HepG2 (cell line): ENCODE data around the gene PDZK1. TPM values are rescaled to one million over a fixed set of nuclear protein-coding genes. Genes with fewer than 3 reads are reported as not detected.

ENCODE experiments used
- ATAC-seq: fragments of 200-7000 bp; cut with Tn5 transposase; 3 replicates; pipeline ENCODE4 v1.9.1; 2020; ENCODE audit warnings: mild to moderate bottlenecking, moderate library complexity
- BruUV-seq: library from RNA; stranded (reverse); fragments of 400-500 nt; replicated peaks from 2 replicates; lab custom pipeline; 2021; lab: Mats Ljungman, UMichigan
- CTCF ChIA-PET: fragments of 300-600 bp; formaldehyde crosslinking; extraction: SDS; loops from one replicate; lab custom pipeline; 2021; ENCODE audit warnings: low total read pairs, inconsistent platforms, low intra/inter-chr PET ratio; lab: Yijun Ruan, JAX
- POLR2A ChIA-PET: fragments of 350-600 bp; sonication (Branson Sonifier 250); formaldehyde crosslinking; loops from one replicate; lab custom pipeline; 2020; ENCODE audit warnings: antibody characterized with exemption, inconsistent platforms; lab: Yijun Ruan, JAX
- DNase-seq: peaks from one replicate; pipeline ENCODE4 v3.0.0-alpha.2; 2015; ENCODE audit warnings: low spot score
- FAIRE-seq: peaks from 3 replicates; lab custom pipeline; 2011; peaks lifted over from hg19 to GRCh38; lab: Jason Lieb, UNC
- H2AFZ ChIP-seq: one replicate; pipeline ENCODE4 v1.6.1; 2011; ENCODE audit warnings: low read length, inconsistent platforms
- H3K27ac ChIP-seq: fragments of 300-600 bp; 3 replicates; pipeline ENCODE4 v1.8.0; 2011; ENCODE audit warnings: mixed run types, mild to moderate bottlenecking, mixed read lengths, low read length, inconsistent platforms; ENCODE audit not compliant: insufficient read depth; ENCODE audit errors: extremely low read length
- H3K27me3 ChIP-seq, 2 experiments: fragments of 200-600 bp in 1 of 2; 2 replicates in 1 of 2; 3 replicates in 1 of 2; pipeline versions ENCODE4 v1.6.0 to v1.8.0; 2011; ENCODE audit warnings: low read length in 2 of 2, mild to moderate bottlenecking in 2 of 2, moderate library complexity in 2 of 2, inconsistent platforms in 1 of 2; ENCODE audit not compliant: insufficient read depth in 2 of 2, control insufficient read depth in 1 of 2
- H3K36me3 ChIP-seq, 2 experiments: fragments of 200-600 bp in 1 of 2; replicated peaks in 1 of 2; 2 replicates in 1 of 2; 3 replicates in 1 of 2; pipeline versions ENCODE4 v1.5.1 to v1.8.0; 2011; ENCODE audit warnings: low read length in 2 of 2, inconsistent platforms in 1 of 2; ENCODE audit not compliant: insufficient read depth in 2 of 2, control insufficient read depth in 1 of 2
- H3K4me1 ChIP-seq: 2 replicates; pipeline ENCODE4 v1.5.1; 2012; ENCODE audit warnings: low read length, inconsistent platforms; ENCODE audit not compliant: insufficient read depth
- H3K4me2 ChIP-seq: 2 replicates; pipeline ENCODE4 v1.6.0; 2011; ENCODE audit warnings: low read depth, low read length, inconsistent platforms
- H3K4me3 ChIP-seq, 3 experiments: fragments of 200-600 bp in 1 of 3; sonication (generic), shearing (Covaris generic) in 1 of 3; replicated peaks in 1 of 3; 2 replicates each; pipeline ENCODE4 v1.5.1; 2011 to 2016; ENCODE audit warnings: low read length in 3 of 3, inconsistent platforms in 2 of 3, low read depth in 2 of 3, mild to moderate bottlenecking in 2 of 3, control low read depth in 1 of 3, mixed read lengths in 1 of 3; ENCODE audit not compliant: insufficient read depth in 1 of 3
- H3K79me2 ChIP-seq: one replicate; pipeline ENCODE4 v1.6.1; 2011; ENCODE audit warnings: low read length, inconsistent platforms; ENCODE audit not compliant: insufficient read depth
- H3K9ac ChIP-seq: 2 replicates; pipeline ENCODE4 v1.6.0; 2011; ENCODE audit warnings: mild to moderate bottlenecking, low read depth, low read length, inconsistent platforms; ENCODE audit not compliant: insufficient read depth
- H3K9me3 ChIP-seq: 2 replicates; pipeline ENCODE4 v1.5.1; 2012; ENCODE audit warnings: mild to moderate bottlenecking, low read length
- H4K20me1 ChIP-seq: 2 replicates; pipeline ENCODE4 v1.6.0; 2011; ENCODE audit warnings: inconsistent platforms, mild to moderate bottlenecking, low read length, moderate library complexity; ENCODE audit not compliant: insufficient read depth
- BRCA1 ChIP-seq: sonication (generic); formaldehyde crosslinking; IDR thresholded peaks from 2 replicates; pipeline ENCODE4 v1.4.0; 2020; ENCODE audit warnings: missing genetic modification reagents
- CBX2 ChIP-seq, 2 experiments: fragments of 200-600 bp in 1 of 2; sonication (generic); formaldehyde crosslinking in 1 of 2; IDR thresholded peaks; 2 replicates each; pipeline versions ENCODE4 v1.7.0 to v1.8.1; 2018 to 2022; ENCODE audit warnings: low read depth in 2 of 2, low read length in 1 of 2, mild to moderate bottlenecking in 1 of 2, missing genetic modification reagents in 1 of 2
- EEA1 ChIP-seq: sonication (generic); formaldehyde crosslinking; IDR thresholded peaks from 2 replicates; pipeline ENCODE4 v1.5.1; 2020; ENCODE audit warnings: mild to moderate bottlenecking, missing genetic modification reagents, borderline replicate concordance
- EP300 ChIP-seq, 3 experiments: sonication (generic) in 1 of 3; formaldehyde crosslinking in 1 of 3; IDR thresholded peaks; 2 replicates each; pipeline versions ENCODE4 v1.5.1 to v1.6.1; 2011 to 2020; ENCODE audit warnings: low read depth in 2 of 3, low read length in 2 of 3, borderline replicate concordance in 1 of 3, improper control_type of control experiment in 1 of 3, mild to moderate bottlenecking in 1 of 3, missing genetic modification reagents in 1 of 3, moderate library complexity in 1 of 3
- NCOR1 ChIP-seq: fragments of 200-600 bp; sonication (generic); IDR thresholded peaks from 2 replicates; pipeline ENCODE4 v1.7.0; 2017; ENCODE audit warnings: antibody characterized with exemption, low read length, borderline replicate concordance
- RARA ChIP-seq: IDR thresholded peaks from 2 replicates; pipeline ENCODE4 v1.6.1; 2016; ENCODE audit warnings: missing genetic modification reagents, missing compliant biosample characterization
- SIN3B ChIP-seq: fragments of 150-350 bp; IDR thresholded peaks from 2 replicates; pipeline ENCODE4 v1.6.1; 2014; ENCODE audit warnings: low read length
- SSRP1 ChIP-seq: IDR thresholded peaks from 2 replicates; pipeline ENCODE4 v1.6.1; 2016; ENCODE audit warnings: control low read depth
- ZBTB14 ChIP-seq: sonication (generic); formaldehyde crosslinking; IDR thresholded peaks from 2 replicates; pipeline ENCODE4 v1.4.0; 2020; ENCODE audit warnings: missing genetic modification reagents
- ZFP36L1 ChIP-seq: sonication (generic); formaldehyde crosslinking; IDR thresholded peaks from 2 replicates; pipeline ENCODE4 v1.8.0; 2022; ENCODE audit warnings: mild to moderate bottlenecking, missing genetic modification reagents, moderate library complexity
- ZNF136 ChIP-seq: sonication (generic); formaldehyde crosslinking; IDR thresholded peaks from 2 replicates; pipeline ENCODE4 v1.8.1; 2022; ENCODE audit warnings: low read depth, mild to moderate bottlenecking, moderate library complexity, missing genetic modification reagents
- ZNF75D ChIP-seq: sonication (generic); formaldehyde crosslinking; IDR thresholded peaks from 2 replicates; pipeline ENCODE4 v1.8.1; 2023; ENCODE audit warnings: missing genetic modification reagents, mild to moderate bottlenecking, borderline replicate concordance
- WGBS: methylation state at CpG from one replicate; pipeline ENCODE4 v1.1.6; 2017; ENCODE audit warnings: low lambda C conversion rate; 5-methylcytosine and 5-hydroxymethylcytosine counted together
- in situ Hi-C: cut with HindIII; loops from 2 replicates; pipeline ENCODE4 v1.10.0; 2017; ENCODE audit warnings: low pct_unique_long_range_greater_than_20kb; ENCODE audit not compliant: extremely low pct_ligation_motif_present
- intact Hi-C: fragments of 100-400 bp; cut with micrococcal nuclease; formaldehyde crosslinking; loops from one replicate; pipeline ENCODE4 v1.10.0; 2022; ENCODE audit not compliant: unreplicated experiment
- polyA plus RNA-seq, 8 experiments: library from polyadenylated mRNA; depleted of rRNA in 3 of 8; stranded (reverse) in 7 of 8; unstranded in 1 of 8; fragments of >200 nt; fragmentation: Illumina TruSeq in 4 of 8; extraction: Trizol in 4 of 8; gene quantifications; 2 replicates each; pipeline versions ENCODE4 v1.2.1 to v1.2.3, GENCODE V29; 2011 to 2016; ENCODE audit warnings: low read depth in 4 of 8, missing spikeins in 1 of 8, mixed read lengths in 1 of 8; ENCODE audit not compliant: insufficient read depth in 1 of 8
- total RNA-seq, 5 experiments: library from RNA; depleted of rRNA; stranded (reverse); fragments of >200 nt; fragmentation: Illumina TruSeq; extraction: Trizol; gene quantifications; 2 replicates each; pipeline ENCODE4 v1.2.3, GENCODE V29; 2016; ENCODE audit warnings: low read depth in 1 of 5
- TF ChIP-seq, protein P1 (sequence below): IDR thresholded peaks from 2 replicates; pipeline ENCODE4 v1.6.1; 2016; ENCODE audit warnings: low read depth, borderline replicate concordance
- TF ChIP-seq, protein P2 (sequence below): sonication (generic); formaldehyde crosslinking; IDR thresholded peaks from 2 replicates; pipeline ENCODE4 v1.5.1; 2020; ENCODE audit warnings: mild to moderate bottlenecking, missing genetic modification reagents, borderline replicate concordance
- TF ChIP-seq, protein P3 (sequence below): sonication (generic); formaldehyde crosslinking; IDR thresholded peaks from 2 replicates; pipeline ENCODE4 v1.4.0; 2020; ENCODE audit warnings: missing genetic modification reagents

Gene PDZK1
- total and polyA plus RNA-seq, 2 of the 13 experiments (the other 11 are each of a cell fraction or from before 2014, with no cell fraction given), result 16.2 to 46.4 TPM

DNA sequence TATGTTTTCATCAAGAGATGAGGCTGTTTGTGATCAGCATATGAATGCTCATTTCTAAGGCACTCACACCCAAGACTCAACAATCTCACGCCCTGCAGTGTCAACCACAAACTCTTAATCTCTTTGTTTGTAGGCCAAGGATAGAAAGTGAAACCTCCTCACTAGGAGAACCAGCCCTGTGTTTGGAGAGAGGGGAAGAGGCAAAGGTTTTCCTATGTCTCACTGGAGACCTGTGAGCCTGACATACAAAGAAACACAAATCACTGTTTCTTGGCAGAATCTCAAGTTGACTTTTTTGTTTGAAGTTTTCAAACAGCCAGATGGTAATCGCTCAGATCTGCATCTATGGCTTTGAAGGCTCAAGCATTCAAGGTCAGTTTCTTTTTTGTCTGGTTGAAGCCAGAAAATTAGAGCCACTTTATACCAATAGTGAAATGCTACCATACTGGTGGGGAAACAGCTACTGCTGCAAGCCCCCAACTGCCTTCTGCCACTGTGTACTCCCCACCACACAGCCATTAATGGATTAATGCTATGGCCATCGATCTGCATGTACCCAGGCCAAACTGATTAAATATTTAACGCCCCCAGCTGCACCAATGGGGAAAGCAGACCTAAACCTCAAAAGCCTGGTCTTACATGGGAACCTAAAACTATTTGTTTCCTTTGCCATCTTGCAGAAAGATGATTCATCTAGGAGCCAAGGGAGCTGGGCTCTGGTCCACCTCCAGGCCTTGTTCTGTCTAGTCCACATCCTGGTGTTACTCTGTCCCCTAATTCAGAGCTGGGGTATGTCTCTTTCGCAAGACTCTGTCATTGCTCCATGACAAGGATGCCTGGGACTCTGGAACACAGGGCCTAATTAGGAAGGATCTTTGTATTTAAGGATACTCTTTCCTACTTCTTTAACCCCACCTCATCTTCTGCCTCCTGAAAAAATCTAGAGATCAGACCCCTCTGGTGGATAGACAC lies 16.3 kb downstream of the PDZK1 start:
- CTCF ChIA-PET, result no interaction called here
- BruUV-seq, result TSS peak; percentile 13
- POLR2A ChIA-PET, result interaction anchor here (1.1 to 5.3 kb wide), 4 partner anchors 12 to 24 kb away, joined by 4 to 45 read pairs (median 18); partner anchors contain the start of gene PDZK1
- Histone ChIP-seq H3K4me2 (peak overlapping the region; percentile 45), H3K9me3 (no peaks in the 10 kb centered on the region), H3K4me3 (no peak overlapping the region; a peak in 1 of 6 replicates), H3K27me3 (no peaks in the 10 kb centered on the region), H3K79me2 (peaks cover 2% of the 10 kb centered on the region), H3K9ac (peak overlapping the region; percentile 1), H3K27ac (peak overlapping the region; percentile 51), H4K20me1 (no peaks in the 10 kb centered on the region), H3K4me1 (peaks cover 33% of the 10 kb centered on the region), H2AFZ (no peak overlapping the region), H3K36me3 (peaks cover 5 to 27% of the 10 kb centered on the region in 2 experiments; a peak in 4 of 5 replicates)
- intact Hi-C loops, result no loop called here
- in situ Hi-C loops, result no loop called here
- DNase-seq (peak; percentile 54), ATAC-seq (peak; percentile 53), FAIRE-seq (peak; percentile 85)
- 50% methylated on average over 5 of the region's 5 CpGs for WGBS
- TF ChIP-seq BRCA1 (no peak), ZFP36L1 (CRISPR knock-in tag) (no peak), EEA1 (no peak), SIN3B (no peak), ZNF136 (CRISPR knock-in tag) (no peak), SSRP1 (peak; percentile 86), EP300 (IDR thresholded peaks at IDR 0.05; ENCODE audit: low read depth in 2 of 2, low read length in 2 of 2) (0 out of 4 replicates have a peak, but pooled peaks of 1 of the 2 experiments have one; percentile 31), EP300 (CRISPR knock-in tag; IDR thresholded peaks at IDR 0.05; ENCODE audit: borderline replicate concordance) (no peak), ZBTB14 (no peak), NCOR1 (no peak), ZNF75D (CRISPR knock-in tag) (no peak), CBX2 (IDR thresholded peaks at IDR 0.05; ENCODE audit: low read depth, low read length) (no peak), CBX2 (CRISPR knock-in tag; IDR thresholded peaks at IDR 0.05; ENCODE audit: low read depth) (no peak), RARA (CRISPR knock-in tag) (no peak)
- TF ChIP-seq, protein P1, sequence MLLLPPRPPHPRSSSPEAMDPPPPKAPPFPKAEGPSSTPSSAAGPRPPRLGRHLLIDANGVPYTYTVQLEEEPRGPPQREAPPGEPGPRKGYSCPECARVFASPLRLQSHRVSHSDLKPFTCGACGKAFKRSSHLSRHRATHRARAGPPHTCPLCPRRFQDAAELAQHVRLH, result no peak
- TF ChIP-seq, protein P2, sequence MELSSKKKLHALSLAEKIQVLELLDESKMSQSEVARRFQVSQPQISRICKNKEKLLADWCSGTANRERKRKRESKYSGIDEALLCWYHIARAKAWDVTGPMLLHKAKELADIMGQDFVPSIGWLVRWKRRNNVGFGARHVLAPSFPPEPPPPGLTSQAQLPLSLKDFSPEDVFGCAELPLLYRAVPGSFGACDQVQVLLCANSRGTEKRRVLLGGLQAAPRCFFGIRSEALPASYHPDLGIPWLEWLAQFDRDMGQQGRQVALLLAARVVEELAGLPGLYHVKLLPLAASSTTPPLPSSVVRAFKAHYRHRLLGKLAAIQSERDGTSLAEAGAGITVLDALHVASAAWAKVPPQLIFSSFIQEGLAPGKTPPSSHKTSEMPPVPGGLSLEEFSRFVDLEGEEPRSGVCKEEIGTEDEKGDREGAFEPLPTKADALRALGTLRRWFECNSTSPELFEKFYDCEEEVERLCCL, result no peak
- TF ChIP-seq, protein P3, sequence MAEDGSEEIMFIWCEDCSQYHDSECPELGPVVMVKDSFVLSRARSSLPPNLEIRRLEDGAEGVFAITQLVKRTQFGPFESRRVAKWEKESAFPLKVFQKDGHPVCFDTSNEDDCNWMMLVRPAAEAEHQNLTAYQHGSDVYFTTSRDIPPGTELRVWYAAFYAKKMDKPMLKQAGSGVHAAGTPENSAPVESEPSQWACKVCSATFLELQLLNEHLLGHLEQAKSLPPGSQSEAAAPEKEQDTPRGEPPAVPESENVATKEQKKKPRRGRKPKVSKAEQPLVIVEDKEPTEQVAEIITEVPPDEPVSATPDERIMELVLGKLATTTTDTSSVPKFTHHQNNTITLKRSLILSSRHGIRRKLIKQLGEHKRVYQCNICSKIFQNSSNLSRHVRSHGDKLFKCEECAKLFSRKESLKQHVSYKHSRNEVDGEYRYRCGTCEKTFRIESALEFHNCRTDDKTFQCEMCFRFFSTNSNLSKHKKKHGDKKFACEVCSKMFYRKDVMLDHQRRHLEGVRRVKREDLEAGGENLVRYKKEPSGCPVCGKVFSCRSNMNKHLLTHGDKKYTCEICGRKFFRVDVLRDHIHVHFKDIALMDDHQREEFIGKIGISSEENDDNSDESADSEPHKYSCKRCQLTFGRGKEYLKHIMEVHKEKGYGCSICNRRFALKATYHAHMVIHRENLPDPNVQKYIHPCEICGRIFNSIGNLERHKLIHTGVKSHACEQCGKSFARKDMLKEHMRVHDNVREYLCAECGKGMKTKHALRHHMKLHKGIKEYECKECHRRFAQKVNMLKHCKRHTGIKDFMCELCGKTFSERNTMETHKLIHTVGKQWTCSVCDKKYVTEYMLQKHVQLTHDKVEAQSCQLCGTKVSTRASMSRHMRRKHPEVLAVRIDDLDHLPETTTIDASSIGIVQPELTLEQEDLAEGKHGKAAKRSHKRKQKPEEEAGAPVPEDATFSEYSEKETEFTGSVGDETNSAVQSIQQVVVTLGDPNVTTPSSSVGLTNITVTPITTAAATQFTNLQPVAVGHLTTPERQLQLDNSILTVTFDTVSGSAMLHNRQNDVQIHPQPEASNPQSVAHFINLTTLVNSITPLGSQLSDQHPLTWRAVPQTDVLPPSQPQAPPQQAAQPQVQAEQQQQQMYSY (CRISPR knock-in tag), result peak; percentile 94
